Thyroid gland (tissue), 4 donors: ENCODE measurements around the gene CWC27. TPM values are rescaled to one million over a fixed set of nuclear protein-coding genes. Genes with fewer than 3 reads are reported as not detected.

ENCODE experiments used
- total RNA-seq, 4 donors: library from RNA; depleted of rRNA; stranded (reverse); fragments of >200 nt; gene quantifications; one replicate each; pipeline ENCODE4 v1.2.3, GENCODE V29; 2016

Gene CWC27
- total RNA-seq, 4 donors from 2014 or later = 15.0 to 24.3 (median 16.7) TPM

Other genes with a start within 250 kb of the CWC27 start
- not detected for gene SHISAL2B, start 78.4 kb upstream of the CWC27 start, total RNA-seq
- gene SREK1IP1, start 239 bp upstream of the CWC27 start, total RNA-seq = 10 to 100 TPM in 2 of 4 donors, 1 to 10 TPM in 2; 8.5 to 10.5 (median 9.8) TPM